Measurements from ENCODE around the gene VPS13A.

Gene VPS13A

DNA sequence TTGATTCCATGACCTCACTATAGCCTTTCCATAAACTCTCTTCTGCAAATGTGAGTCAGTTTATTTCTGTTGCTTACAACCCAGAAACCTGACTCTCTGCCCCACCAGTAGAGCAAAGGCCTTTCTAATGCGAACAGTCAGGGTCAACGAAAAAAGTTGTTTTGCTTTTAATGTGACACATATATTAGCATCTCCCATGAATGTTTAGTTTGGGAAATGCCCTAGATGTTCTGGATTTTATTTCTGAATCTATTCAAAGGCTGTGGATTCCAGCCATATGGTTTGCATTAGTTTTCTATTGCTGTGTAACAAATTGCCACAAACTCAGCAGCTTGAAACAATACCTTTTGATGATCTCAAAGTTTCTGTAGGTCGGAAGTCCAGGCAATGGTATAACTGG, 277.3 kb downstream of the VPS13A start:
- no peak for DNase-seq (ENCODE audit: low read depth in 3 of 3, low spot score in 1 of 3)

DNA sequence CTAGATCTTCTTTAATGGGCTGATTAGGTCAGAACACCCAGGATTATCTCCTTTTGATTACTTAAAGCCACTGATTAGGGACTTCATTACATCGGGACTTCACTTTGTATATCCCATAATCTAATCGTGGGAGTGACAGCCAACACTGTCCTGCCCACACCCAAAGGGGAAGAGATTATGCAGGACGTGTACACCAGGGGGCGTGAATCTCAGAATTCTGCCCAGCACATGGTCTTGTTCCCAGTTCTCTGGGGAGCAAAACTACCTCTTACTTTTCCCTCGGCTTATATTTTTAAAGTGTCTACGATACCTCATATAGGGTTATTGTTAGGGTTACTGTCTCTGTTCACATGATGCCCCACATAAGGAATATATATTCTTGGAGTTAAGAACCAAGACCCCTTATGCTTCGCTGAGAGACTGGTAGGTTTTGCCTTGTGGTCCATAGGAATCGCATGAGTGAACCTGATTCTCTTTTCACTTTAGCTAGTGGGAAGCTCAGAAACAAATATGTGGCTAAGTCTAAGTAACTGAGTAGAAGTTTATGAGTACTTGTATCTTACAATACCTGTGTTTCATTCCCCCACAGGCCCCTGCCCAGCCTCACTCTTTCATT, 278.1 kb downstream of the VPS13A start:
- peak in 1 of 3 donors; percentile 10 for DNase-seq (ENCODE audit: low read depth in 3 of 3, low spot score in 1 of 3)

DNA sequence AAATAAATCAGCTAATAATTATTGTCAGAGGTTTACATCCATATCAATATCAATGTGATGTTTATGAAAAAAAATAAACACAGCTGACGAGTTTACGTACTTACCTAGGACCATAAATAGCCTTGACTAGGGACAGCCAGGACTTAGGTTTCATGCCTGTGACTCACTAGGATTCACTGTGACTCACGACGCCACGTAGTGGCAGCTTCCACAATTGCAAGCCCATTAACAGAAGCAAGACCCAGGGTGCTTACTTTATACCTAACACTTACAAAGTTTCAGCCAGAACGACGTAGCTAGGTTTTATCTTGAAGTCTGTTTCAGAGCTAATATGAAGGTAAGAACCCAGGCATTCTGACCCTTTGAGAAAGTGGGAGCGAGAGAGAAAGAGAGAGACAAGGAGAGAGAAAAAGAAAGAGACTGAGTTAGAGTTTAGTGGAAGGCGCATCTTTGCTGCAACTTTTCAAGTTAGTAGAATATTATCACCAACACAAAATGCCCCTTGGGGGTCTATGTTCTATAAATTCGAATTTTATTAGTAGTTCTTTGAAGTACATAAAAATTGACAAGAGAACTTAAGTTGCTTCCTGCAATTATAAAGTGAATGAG, 279.6 kb downstream of the VPS13A start:
- DNase-seq (ENCODE audit: low read depth in 3 of 3, low spot score in 1 of 3), result peak; percentile 39 to 75 (median 57)

DNA sequence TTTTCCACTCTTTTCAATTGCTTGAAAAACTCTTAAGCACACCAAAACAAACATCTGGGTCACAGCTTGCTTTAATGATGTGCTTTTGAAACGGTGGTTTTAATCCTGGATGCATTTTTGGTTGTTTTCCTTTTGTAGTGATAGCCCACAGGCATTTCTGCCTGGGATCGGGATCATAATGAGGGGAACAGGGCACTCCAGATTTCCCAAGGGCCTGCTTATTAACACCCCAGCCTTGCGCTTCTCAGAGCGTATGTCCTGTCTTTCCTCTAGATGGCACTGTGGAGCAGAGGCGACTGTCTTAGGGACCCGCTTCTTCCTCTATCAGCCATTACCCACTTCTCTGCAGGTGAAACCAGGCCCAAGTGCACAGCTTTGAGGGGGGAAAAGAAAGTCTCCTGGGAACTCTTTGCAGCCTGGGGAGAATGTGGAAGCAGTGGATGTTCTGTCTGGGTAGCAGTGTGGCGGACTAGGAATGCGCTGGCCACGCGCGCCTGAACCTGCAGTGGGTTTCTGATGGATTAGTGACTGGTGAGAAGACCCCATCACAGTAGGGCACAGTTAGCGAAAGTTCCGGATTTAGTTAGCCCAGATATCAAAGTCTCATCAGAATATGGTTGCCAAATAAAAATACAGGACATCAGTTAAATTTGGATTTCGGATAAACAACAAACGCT, 280.7 kb downstream of the VPS13A start:
- peak in 2 of 3 donors; percentile 24 to 34 for DNase-seq (ENCODE audit: low read depth in 3 of 3, low spot score in 1 of 3)

DNA sequence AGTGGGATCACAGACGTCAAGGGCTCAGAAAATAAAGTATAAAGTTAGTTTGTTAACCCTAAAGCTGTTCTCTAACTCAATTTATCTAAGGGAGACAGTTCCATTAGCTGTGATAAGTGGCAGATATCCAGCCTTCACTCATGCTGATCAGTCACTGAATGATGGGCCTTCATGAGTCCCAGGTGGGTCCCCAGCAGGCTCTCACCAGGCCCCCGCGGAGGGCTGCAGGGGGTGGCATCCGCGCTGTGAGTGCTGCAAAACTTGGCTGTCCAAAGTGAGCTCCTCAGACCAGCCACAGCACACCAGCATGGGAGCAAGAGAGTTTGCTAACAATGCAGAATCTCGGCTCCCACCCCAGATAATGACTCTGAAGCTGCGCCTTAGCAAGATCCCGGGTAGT, 283.6 kb downstream of the VPS13A start:
- DNase-seq (ENCODE audit: low read depth in 3 of 3, low spot score in 1 of 3), result no peak

DNA sequence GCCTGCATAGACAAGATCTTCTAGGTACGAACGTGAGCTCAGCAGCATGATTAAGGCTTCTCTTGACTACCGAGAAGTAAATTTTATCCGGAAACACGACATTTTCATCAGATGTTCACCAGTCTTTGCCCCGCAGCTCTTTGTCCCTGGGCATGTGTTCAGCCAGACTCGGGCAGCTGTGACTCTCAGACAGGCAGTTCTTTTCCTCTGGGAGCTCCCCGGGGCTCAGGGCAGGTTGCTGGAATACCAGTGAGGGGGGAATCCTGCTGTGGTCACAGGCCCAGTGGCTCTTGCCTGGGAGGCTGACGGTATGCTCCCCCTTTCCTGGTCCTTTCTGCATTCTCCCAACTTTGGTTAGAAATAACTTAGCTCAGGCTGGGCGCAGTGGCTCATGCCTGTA, 284.7 kb downstream of the VPS13A start:
- no peak for DNase-seq (ENCODE audit: low read depth in 3 of 3, low spot score in 1 of 3)

DNA sequence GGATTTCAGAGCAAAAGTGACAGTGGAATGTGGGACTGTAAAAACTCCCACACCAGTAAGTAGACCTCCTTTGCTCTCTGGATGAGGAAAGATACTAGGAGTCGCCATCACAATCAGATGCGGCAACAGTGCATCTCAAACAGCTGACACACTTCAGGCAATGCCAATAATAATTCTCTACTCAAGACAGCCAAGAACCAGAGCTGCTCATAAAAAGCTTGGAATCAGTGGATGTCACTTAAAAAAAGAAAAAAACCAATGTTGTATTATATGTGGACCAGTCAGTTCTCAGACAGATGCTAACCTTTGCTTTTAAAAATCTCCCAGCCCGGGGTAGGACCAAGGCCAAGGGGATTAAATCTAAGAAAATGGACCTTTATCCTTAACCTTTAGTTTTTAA, 285.8 kb downstream of the VPS13A start:
- no peak for DNase-seq (ENCODE audit: low read depth in 3 of 3, low spot score in 1 of 3)

DNA sequence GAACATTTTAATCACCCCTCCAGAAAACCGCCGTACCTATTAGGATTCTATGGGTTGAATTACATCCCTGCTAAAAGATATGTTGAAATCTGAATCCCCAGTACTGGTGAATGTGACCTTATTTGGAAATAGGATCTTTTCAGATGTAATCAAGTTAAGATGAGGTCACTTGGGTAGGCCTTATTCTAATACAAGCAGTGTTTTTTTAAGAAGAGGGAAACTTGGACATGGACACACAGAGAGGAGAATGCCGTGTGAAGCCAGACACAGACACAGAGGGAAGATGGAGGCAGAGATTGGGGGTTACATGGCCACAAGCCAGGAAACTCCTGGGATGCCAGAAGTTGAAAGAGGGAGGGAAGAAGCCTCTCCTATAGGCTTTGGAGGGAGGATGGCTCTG, 287.3 kb downstream of the VPS13A start:
- DNase-seq (ENCODE audit: low read depth in 3 of 3, low spot score in 1 of 3), result no peak

DNA sequence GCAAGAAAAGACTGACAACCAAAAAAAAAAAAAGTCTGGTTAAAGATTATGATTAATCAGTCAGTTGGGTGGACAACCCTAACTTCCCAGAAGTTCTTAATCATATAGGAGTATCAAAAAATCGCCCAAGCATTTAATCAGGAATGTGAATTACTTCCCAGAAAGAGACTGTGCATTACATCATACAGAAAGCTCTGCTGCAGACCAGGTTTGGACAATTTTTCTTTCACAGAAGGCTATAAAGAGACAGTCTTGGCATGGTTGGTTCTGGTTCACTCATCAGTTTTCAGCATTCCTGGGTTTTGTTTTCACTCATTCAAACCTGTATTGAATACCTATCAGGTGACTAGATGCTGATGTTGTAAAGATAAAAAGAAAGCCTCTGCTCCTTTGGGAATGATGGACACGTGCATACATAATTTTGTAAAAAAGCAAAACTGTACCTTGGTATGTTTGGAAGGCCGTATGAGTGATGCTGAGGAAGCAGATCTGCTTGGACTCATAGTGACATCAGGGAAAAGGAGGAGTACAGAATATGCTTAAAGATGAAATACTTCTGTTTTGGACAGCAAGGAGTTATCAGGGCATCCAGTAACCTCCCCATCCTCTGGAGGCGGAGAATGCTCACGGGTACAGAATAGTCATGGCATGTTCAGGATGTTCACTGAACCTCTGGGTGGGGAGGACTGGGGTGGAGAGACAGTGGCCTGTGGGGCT, 292.3 kb downstream of the VPS13A start:
- no peak for DNase-seq (ENCODE audit: low read depth in 3 of 3, low spot score in 1 of 3)

All from stimulated activated CD4-positive, alpha-beta T cell treated with anti-CD3 and anti-CD28 coated beads, TNF-alpha, amount 100 ng/mL, for 1 hour (primary cell).